Activated CD8-positive, alpha-beta T cell treated with anti-CD3 and anti-CD28 coated beads, Interleukin-2, amount 10 ng/mL, durations not matched to agents 7 days and 5 days (primary cell): ENCODE data around the gene NR6A1. TPM values are rescaled to one million over a fixed set of nuclear protein-coding genes. Genes with fewer than 3 reads are reported as not detected.

Experiments used
- ATAC-seq: fragments of 150-1000 bp; cut with Tn5 transposase; one replicate; pipeline ENCODE4 v1.10.0; 2021; ENCODE audit warnings: moderate library complexity
- CTCF ChIA-PET: fragments of 350-600 bp; sonication (Branson Sonifier 250); formaldehyde crosslinking; loops from one replicate; lab custom pipeline; 2021; ENCODE audit warnings: antibody characterized with exemption; lab: Charles Lee
- POLR2A ChIA-PET: fragments of 350-600 bp; sonication (Branson Sonifier 250); formaldehyde crosslinking; loops from one replicate; lab custom pipeline; 2021; ENCODE audit warnings: antibody characterized with exemption; lab: Charles Lee
- DNase-seq: peaks from one replicate; pipeline ENCODE4 v3.0.0-alpha.2; 2020
- H3K27ac Mint-ChIP-seq: one replicate; pipeline ENCODE4 v1.8.0; 2021; ENCODE audit warnings: mild to moderate bottlenecking, mixed read lengths
- H3K27me3 Mint-ChIP-seq: one replicate; pipeline ENCODE4 v1.8.0; 2021; ENCODE audit warnings: low read depth, mixed read lengths
- H3K36me3 Mint-ChIP-seq: one replicate; pipeline ENCODE4 v1.8.0; 2021; ENCODE audit warnings: low read depth, mixed read lengths
- H3K4me1 Mint-ChIP-seq: one replicate; pipeline ENCODE4 v1.8.0; 2021; ENCODE audit warnings: low read depth, mixed read lengths
- H3K4me3 Mint-ChIP-seq: one replicate; pipeline ENCODE4 v1.8.0; 2021; ENCODE audit warnings: mild to moderate bottlenecking, mixed read lengths
- H3K9me3 Mint-ChIP-seq: one replicate; pipeline ENCODE4 v1.8.0; 2022; ENCODE audit warnings: mixed read lengths; ENCODE audit not compliant: insufficient read depth
- total RNA-seq, 2 experiments: library from RNA; stranded (reverse); gene quantifications; one replicate each; pipeline ENCODE4 v1.2.3, GENCODE V29; 2021

Gene NR6A1
- total RNA-seq, 2 experiments from 2014 or later = 0.18 to 0.26 TPM

- DNase-seq (peak; percentile 47), ATAC-seq (peak; percentile 78)
- no peak overlapping the region for H3K27ac Mint-ChIP-seq
- H3K4me3 Mint-ChIP-seq = no peak overlapping the region
- POLR2A ChIA-PET = interaction anchor here (1.2 kb wide), 1 partner anchor 23 kb away, joined by 4 read pairs; no protein-coding TSS in a partner anchor
- H3K4me1 Mint-ChIP-seq = peaks cover 8% of the 10 kb centered on the region
- peaks cover 6% of the 10 kb centered on the region for H3K27me3 Mint-ChIP-seq
- H3K9me3 Mint-ChIP-seq = no peaks in the 10 kb centered on the region
- CTCF ChIA-PET = interaction anchor here (0.6 to 3.9 kb wide), 39 partner anchors 10 to 301 kb away, joined by 3 to 33 read pairs (median 4); partner anchors contain the start of gene WDR38
- H3K36me3 Mint-ChIP-seq = no peaks in the 10 kb centered on the region
Measured at GRCh38 chr9:124551472-124552272, 219.4 kb downstream of the NR6A1 start.

GRCh38 chr9:124550072-124550471 lies 221.0 kb downstream of the NR6A1 start:
- Mint-ChIP-seq H3K4me3 (no peak overlapping the region), H3K27me3 (peaks cover 9% of the 10 kb centered on the region), H3K4me1 (peaks cover 8% of the 10 kb centered on the region), H3K36me3 (no peaks in the 10 kb centered on the region), H3K27ac (no peak overlapping the region), H3K9me3 (no peaks in the 10 kb centered on the region)
- CTCF ChIA-PET = interaction anchor here (1.2 to 3.9 kb wide), 3 partner anchors 14 to 162 kb away, joined by 3 to 32 read pairs (median 4); no protein-coding TSS in a partner anchor
- ATAC-seq (no peak), DNase-seq (no peak)
- POLR2A ChIA-PET = no interaction called here

GRCh38 chr9:124549016-124549415 lies 222.1 kb downstream of the NR6A1 start:
- H3K4me1 Mint-ChIP-seq = peaks cover 8% of the 10 kb centered on the region
- ATAC-seq (no peak), DNase-seq (no peak)
- no peaks in the 10 kb centered on the region for H3K9me3 Mint-ChIP-seq
- peaks cover 9% of the 10 kb centered on the region for H3K27me3 Mint-ChIP-seq
- H3K36me3 Mint-ChIP-seq = no peaks in the 10 kb centered on the region
- H3K4me3 Mint-ChIP-seq = no peak overlapping the region
- ChIA-PET CTCF (interaction anchor here (1.0 to 1.1 kb wide), 3 partner anchors 10 to 68 kb away, joined by 3 to 5 read pairs (median 4); no protein-coding TSS in a partner anchor), POLR2A (no interaction called here)
- no peak overlapping the region for H3K27ac Mint-ChIP-seq

- no peaks in the 10 kb centered on the region for H3K36me3 Mint-ChIP-seq
- POLR2A ChIA-PET = no interaction called here
- H3K9me3 Mint-ChIP-seq = no peaks in the 10 kb centered on the region
- no peak for DNase-seq
- H3K4me1 Mint-ChIP-seq = peaks cover 8% of the 10 kb centered on the region
- H3K4me3 Mint-ChIP-seq = no peak overlapping the region
- H3K27ac Mint-ChIP-seq = no peak overlapping the region
- no peak for ATAC-seq
- H3K27me3 Mint-ChIP-seq = peaks cover 19% of the 10 kb centered on the region
- CTCF ChIA-PET = interaction anchor here (1.6 to 1.8 kb wide), 2 partner anchors 8 to 11 kb away, joined by 5 to 10 read pairs; no protein-coding TSS in a partner anchor
Measured at GRCh38 chr9:124544535-124544934, 226.6 kb downstream of the NR6A1 start.

GRCh38 chr9:124541824-124542223 lies 229.3 kb downstream of the NR6A1 start:
- Mint-ChIP-seq H3K36me3 (no peaks in the 10 kb centered on the region), H3K27ac (no peak overlapping the region), H3K4me1 (no peaks in the 10 kb centered on the region), H3K4me3 (no peak overlapping the region), H3K9me3 (no peaks in the 10 kb centered on the region), H3K27me3 (peaks cover 14% of the 10 kb centered on the region)
- POLR2A ChIA-PET = no interaction called here
- DNase-seq = no peak
- CTCF ChIA-PET = interaction anchor here (1.3 kb wide), 1 partner anchor 10 kb away, joined by 3 read pairs; no protein-coding TSS in a partner anchor
- ATAC-seq = no peak

GRCh38 chr9:124537926-124538325 lies 233.2 kb downstream of the NR6A1 start:
- H3K27me3 Mint-ChIP-seq = peaks cover 10% of the 10 kb centered on the region
- POLR2A ChIA-PET = interaction anchor here (0.7 kb wide), 1 partner anchor 66 kb away, joined by 4 read pairs; no protein-coding TSS in a partner anchor
- CTCF ChIA-PET = interaction anchor here (1.1 to 3.1 kb wide), 17 partner anchors 9 to 177 kb away, joined by 3 to 60 read pairs (median 5); partner anchors contain the start of gene PSMB7
- no peaks in the 10 kb centered on the region for H3K4me1 Mint-ChIP-seq
- no peaks in the 10 kb centered on the region for H3K36me3 Mint-ChIP-seq
- no peak overlapping the region for H3K27ac Mint-ChIP-seq
- H3K4me3 Mint-ChIP-seq = no peak overlapping the region
- no peaks in the 10 kb centered on the region for H3K9me3 Mint-ChIP-seq
- ATAC-seq (no peak), DNase-seq (no peak)

- DNase-seq = no peak
- no peaks in the 10 kb centered on the region for H3K36me3 Mint-ChIP-seq
- H3K4me1 Mint-ChIP-seq = no peaks in the 10 kb centered on the region
- H3K9me3 Mint-ChIP-seq = no peaks in the 10 kb centered on the region
- ChIA-PET CTCF (interaction anchor here (1.0 to 3.1 kb wide), 7 partner anchors 9 to 176 kb away, joined by 3 to 60 read pairs (median 10); no protein-coding TSS in a partner anchor), POLR2A (no interaction called here)
- no peak for ATAC-seq
- peaks cover 15% of the 10 kb centered on the region for H3K27me3 Mint-ChIP-seq
- no peak overlapping the region for H3K27ac Mint-ChIP-seq
- H3K4me3 Mint-ChIP-seq = no peak overlapping the region
Measured at GRCh38 chr9:124535846-124536245, 235.3 kb downstream of the NR6A1 start.

GRCh38 chr9:124532897-124533296 lies 238.2 kb downstream of the NR6A1 start:
- ChIA-PET POLR2A (no interaction called here), CTCF (interaction anchor here (1.0 to 2.0 kb wide), 3 partner anchors 12 to 114 kb away, joined by 3 to 6 read pairs (median 5); no protein-coding TSS in a partner anchor)
- Mint-ChIP-seq H3K9me3 (no peaks in the 10 kb centered on the region), H3K4me3 (no peak overlapping the region), H3K4me1 (no peaks in the 10 kb centered on the region), H3K27me3 (peaks cover 14% of the 10 kb centered on the region), H3K36me3 (no peaks in the 10 kb centered on the region), H3K27ac (no peak overlapping the region)
- DNase-seq (no peak), ATAC-seq (no peak)

- H3K4me3 Mint-ChIP-seq = no peak overlapping the region
- DNase-seq (no peak), ATAC-seq (no peak)
- CTCF ChIA-PET = interaction anchor here (1.3 kb wide), 1 partner anchor 20 kb away, joined by 4 read pairs; no protein-coding TSS in a partner anchor
- peaks cover 14% of the 10 kb centered on the region for H3K27me3 Mint-ChIP-seq
- no peak overlapping the region for H3K27ac Mint-ChIP-seq
- H3K9me3 Mint-ChIP-seq = no peaks in the 10 kb centered on the region
- H3K36me3 Mint-ChIP-seq = no peaks in the 10 kb centered on the region
- POLR2A ChIA-PET = no interaction called here
- H3K4me1 Mint-ChIP-seq = no peaks in the 10 kb centered on the region
Measured at GRCh38 chr9:124531115-124531514, 240.0 kb downstream of the NR6A1 start.

GRCh38 chr9:124530246-124530645 lies 240.9 kb downstream of the NR6A1 start:
- ChIA-PET POLR2A (no interaction called here), CTCF (interaction anchor here (1.3 kb wide), 1 partner anchor 21 kb away, joined by 4 read pairs; no protein-coding TSS in a partner anchor)
- Mint-ChIP-seq H3K9me3 (no peaks in the 10 kb centered on the region), H3K27me3 (peaks cover 14% of the 10 kb centered on the region), H3K4me1 (no peaks in the 10 kb centered on the region), H3K27ac (no peak overlapping the region), H3K4me3 (no peak overlapping the region), H3K36me3 (no peaks in the 10 kb centered on the region)
- DNase-seq = no peak
- no peak for ATAC-seq

GRCh38 chr9:124527781-124528180 lies 243.3 kb downstream of the NR6A1 start:
- no peaks in the 10 kb centered on the region for H3K9me3 Mint-ChIP-seq
- ATAC-seq (no peak), DNase-seq (no peak)
- H3K27ac Mint-ChIP-seq = no peak overlapping the region
- CTCF ChIA-PET = interaction anchor here (1.1 kb wide), 1 partner anchor 9 kb away, joined by 8 read pairs; no protein-coding TSS in a partner anchor
- no peaks in the 10 kb centered on the region for H3K4me1 Mint-ChIP-seq
- peaks cover 18% of the 10 kb centered on the region for H3K27me3 Mint-ChIP-seq
- POLR2A ChIA-PET = no interaction called here
- no peak overlapping the region for H3K4me3 Mint-ChIP-seq
- H3K36me3 Mint-ChIP-seq = no peaks in the 10 kb centered on the region

GRCh38 chr9:124526174-124526573 lies 244.9 kb downstream of the NR6A1 start:
- Mint-ChIP-seq H3K4me3 (no peak overlapping the region), H3K27me3 (peaks cover 11% of the 10 kb centered on the region), H3K36me3 (no peaks in the 10 kb centered on the region), H3K27ac (no peak overlapping the region), H3K4me1 (no peaks in the 10 kb centered on the region), H3K9me3 (no peaks in the 10 kb centered on the region)
- DNase-seq (no peak), ATAC-seq (no peak)
- ChIA-PET POLR2A (no interaction called here), CTCF (no interaction called here)
